Retinal pigment epithelial cell (primary cell): Measurements from ENCODE around the gene SSUH2.

Experiments
- DNase-seq: peaks from one replicate; pipeline ENCODE4 v3.0.0-alpha.2; 2010; ENCODE audit warnings: low read depth
- H3K4me3 ChIP-seq: 2 replicates; pipeline ENCODE4 v1.5.1; 2011; ENCODE audit warnings: mild to moderate bottlenecking, low read length, control low read depth, moderate library complexity
- TF ChIP-seq, protein P1 (sequence below): conservative IDR thresholded peaks from 2 replicates; pipeline ENCODE4 v1.5.1; 2011; ENCODE audit warnings: low read depth, low read length, control low read depth, inconsistent platforms

SSUH2 gene

DNA sequence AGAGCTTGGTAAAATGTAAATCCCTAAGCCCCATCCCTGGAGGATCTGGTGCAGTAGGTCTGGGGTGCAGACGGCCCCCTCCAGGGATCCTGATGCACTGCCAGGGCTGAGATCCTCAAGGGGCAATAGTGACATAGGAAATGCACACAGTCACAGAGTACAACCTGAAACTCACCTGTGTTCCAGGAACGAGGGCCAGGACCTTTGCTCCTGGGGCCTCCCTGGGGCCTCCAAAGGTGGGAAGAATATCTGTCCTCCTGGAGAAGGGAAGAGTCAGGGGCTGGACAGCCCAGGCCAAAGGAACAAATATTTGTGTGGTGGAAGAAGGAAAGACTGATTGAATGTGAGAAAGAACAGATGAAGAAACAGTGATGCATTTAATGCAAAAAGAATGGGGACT, 9.5 kb downstream of the SSUH2 start:
- no peak overlapping the region for H3K4me3 ChIP-seq
- DNase-seq, result no peak
- TF ChIP-seq, protein P1, sequence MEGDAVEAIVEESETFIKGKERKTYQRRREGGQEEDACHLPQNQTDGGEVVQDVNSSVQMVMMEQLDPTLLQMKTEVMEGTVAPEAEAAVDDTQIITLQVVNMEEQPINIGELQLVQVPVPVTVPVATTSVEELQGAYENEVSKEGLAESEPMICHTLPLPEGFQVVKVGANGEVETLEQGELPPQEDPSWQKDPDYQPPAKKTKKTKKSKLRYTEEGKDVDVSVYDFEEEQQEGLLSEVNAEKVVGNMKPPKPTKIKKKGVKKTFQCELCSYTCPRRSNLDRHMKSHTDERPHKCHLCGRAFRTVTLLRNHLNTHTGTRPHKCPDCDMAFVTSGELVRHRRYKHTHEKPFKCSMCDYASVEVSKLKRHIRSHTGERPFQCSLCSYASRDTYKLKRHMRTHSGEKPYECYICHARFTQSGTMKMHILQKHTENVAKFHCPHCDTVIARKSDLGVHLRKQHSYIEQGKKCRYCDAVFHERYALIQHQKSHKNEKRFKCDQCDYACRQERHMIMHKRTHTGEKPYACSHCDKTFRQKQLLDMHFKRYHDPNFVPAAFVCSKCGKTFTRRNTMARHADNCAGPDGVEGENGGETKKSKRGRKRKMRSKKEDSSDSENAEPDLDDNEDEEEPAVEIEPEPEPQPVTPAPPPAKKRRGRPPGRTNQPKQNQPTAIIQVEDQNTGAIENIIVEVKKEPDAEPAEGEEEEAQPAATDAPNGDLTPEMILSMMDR, result no peak

DNA sequence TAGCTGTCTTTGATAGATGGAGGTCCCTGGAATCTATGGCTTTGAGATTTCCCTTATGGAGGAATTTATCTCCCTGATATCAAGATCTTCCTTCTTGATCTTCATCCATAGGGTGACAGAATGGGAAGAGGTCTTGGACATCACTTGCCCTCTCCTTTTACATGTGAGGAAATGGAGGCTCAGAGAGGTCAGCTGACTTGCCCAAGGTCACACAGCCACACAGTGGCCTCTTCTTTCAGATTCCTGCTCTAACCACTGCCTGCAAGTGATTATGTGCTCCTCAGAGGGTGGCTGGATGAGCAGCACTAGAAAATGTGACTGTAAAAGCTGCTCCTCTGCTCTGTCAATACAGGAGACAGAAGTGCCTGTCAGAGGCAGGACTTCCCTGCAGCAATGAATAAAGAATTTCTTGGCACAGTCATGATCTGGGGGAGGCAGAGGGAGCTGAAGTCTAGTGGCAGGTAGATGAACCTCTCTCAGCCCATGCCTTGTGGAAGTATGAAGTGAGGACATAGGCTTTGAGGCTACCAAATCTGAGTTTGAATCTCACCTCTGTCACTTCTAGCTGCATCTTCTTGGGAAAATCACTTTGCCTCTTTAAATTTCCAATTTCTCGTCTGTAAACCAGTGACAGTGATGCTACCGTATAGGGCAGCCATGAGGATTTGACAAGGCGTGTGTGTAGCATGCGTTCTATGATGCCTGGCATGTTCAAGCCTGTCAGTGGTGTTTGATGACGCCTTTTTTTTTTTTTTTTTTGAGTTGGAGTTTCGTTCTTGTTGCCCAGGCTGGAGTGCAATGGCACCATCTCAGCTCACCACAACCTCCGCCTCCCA, 12.0 kb downstream of the SSUH2 start:
- no peak overlapping the region for H3K4me3 ChIP-seq
- TF ChIP-seq, protein P1, result no peak
- DNase-seq, result no peak

DNA sequence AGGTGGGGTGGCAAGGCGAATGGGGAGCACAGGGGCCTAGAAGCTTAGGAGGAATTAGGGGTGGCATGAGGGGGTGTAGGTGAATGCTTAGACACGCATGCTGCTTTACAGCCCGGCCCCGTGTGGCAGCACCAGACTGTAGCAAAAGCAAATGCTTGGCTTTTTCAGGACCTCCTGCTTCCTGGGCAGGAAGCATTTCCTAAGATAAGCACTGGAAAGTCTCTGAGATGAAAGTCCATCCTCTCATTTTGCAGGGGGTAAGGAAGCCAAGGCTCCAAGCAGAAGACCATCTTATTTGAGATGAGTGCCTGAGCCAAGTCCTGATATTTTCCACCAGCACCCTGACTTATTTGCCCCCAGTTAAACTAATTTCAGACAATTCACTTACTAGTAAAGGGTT, 12.9 kb downstream of the SSUH2 start:
- no peak for DNase-seq
- TF ChIP-seq, protein P1, result peak; percentile 27
- H3K4me3 ChIP-seq, result no peak overlapping the region

GRCh38 chr3:8629151-8630021, 15.2 kb downstream of the SSUH2 start:
- TF ChIP-seq, protein P1, result no peak
- H3K4me3 ChIP-seq, result no peak overlapping the region
- peak; percentile 89 for DNase-seq

- no peak overlapping the region for H3K4me3 ChIP-seq
- no peak for DNase-seq
- TF ChIP-seq, protein P1, result no peak
These were observed 16.6 kb downstream of the SSUH2 start for GRCh38 chr3:8627949-8628348.

DNA sequence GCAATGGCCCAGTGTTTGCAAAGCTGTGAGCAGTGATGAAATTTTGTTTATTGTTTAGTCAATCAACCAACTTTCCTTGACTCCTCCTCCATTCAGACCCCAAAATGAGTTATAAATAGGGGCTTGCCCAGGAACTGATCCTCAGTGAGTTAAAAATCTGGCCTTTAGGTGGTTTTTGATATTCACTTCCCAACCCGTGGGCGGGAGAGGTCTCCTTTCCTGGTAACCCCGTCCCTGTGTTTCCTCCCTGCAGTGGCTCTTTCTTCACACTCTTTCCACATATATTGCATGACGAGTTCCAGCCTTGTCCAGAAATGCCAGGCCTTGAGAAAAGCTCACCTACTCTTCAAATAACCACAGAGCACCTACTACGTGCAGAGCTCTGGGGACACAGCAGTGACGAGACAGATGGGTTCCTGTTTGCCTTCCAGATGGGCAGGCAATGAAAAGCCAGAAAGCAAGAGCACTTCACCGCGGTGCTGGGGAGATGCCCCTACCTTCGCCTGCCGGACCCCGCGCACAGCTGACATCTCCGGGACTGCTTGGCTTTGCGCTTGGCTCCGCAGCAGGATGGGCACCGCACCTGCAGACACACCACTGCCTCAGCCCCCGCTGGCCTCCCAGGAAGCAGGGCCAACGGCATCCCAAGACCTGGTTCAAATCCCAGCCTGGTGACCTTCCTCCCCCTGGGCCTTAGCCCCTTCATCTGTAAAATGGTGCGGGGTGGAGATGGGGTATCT, 17.2 kb downstream of the SSUH2 start:
- H3K4me3 ChIP-seq, result no peak overlapping the region
- no peak for DNase-seq
- TF ChIP-seq, protein P1, result no peak
